AG10803 (cell line): ENCODE data around the gene PRRG1.
A peak's percentile ranks its signal among the peaks of the same experiment; 100 is the strongest.

Source experiments
- DNase-seq: peaks from one replicate; pipeline ENCODE4 v3.0.0; 2010; ENCODE audit warnings: low read depth
- H3K4me3 ChIP-seq: 2 replicates; pipeline ENCODE4 v1.5.1; 2011; ENCODE audit warnings: mild to moderate bottlenecking, low read length, control low read depth
- TF ChIP-seq, protein P1 (sequence below): conservative IDR thresholded peaks from 2 replicates; pipeline ENCODE4 v1.5.1; 2011; ENCODE audit warnings: mild to moderate bottlenecking, low read length, control low read depth, inconsistent platforms

The PRRG1 gene

GRCh38 chrX:37353646-37354045 is 4.5 kb downstream of the PRRG1 start:
- H3K4me3 ChIP-seq: no peak overlapping the region
- no peak for DNase-seq
- TF ChIP-seq, protein P1, sequence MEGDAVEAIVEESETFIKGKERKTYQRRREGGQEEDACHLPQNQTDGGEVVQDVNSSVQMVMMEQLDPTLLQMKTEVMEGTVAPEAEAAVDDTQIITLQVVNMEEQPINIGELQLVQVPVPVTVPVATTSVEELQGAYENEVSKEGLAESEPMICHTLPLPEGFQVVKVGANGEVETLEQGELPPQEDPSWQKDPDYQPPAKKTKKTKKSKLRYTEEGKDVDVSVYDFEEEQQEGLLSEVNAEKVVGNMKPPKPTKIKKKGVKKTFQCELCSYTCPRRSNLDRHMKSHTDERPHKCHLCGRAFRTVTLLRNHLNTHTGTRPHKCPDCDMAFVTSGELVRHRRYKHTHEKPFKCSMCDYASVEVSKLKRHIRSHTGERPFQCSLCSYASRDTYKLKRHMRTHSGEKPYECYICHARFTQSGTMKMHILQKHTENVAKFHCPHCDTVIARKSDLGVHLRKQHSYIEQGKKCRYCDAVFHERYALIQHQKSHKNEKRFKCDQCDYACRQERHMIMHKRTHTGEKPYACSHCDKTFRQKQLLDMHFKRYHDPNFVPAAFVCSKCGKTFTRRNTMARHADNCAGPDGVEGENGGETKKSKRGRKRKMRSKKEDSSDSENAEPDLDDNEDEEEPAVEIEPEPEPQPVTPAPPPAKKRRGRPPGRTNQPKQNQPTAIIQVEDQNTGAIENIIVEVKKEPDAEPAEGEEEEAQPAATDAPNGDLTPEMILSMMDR: no peak

GRCh38 chrX:37357436-37357835 is 8.3 kb downstream of the PRRG1 start:
- no peak for DNase-seq
- no peak overlapping the region for H3K4me3 ChIP-seq
- TF ChIP-seq, protein P1: no peak

- no peak overlapping the region for H3K4me3 ChIP-seq
- TF ChIP-seq, protein P1: no peak
- no peak for DNase-seq
These were observed 12.4 kb downstream of the PRRG1 start for GRCh38 chrX:37361596-37361995.

- no peak overlapping the region for H3K4me3 ChIP-seq
- TF ChIP-seq, protein P1: no peak
- DNase-seq: no peak
These were observed 15.5 kb downstream of the PRRG1 start for GRCh38 chrX:37364666-37365065.

DNA sequence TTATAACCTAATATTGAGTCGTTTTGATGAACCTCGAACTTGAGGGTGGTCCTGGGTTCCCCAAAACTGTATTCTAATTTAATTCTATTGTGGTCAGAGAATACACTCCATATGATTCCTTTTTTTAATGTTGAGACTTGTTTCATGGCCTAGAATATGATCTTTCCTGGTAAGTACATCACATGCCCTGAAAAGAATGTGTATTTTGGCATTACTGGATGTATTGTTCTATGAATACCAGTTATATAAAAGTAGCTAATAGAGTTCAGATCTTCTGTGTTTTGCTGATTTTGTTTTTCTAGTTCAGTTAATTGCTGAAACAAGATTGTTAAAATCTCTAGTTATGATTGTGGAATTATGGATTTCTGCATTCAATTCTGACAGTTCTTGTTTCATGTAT is 18.8 kb downstream of the PRRG1 start:
- no peak for DNase-seq
- TF ChIP-seq, protein P1: no peak
- H3K4me3 ChIP-seq: no peak overlapping the region

GRCh38 chrX:37370499-37371141 is 21.5 kb downstream of the PRRG1 start:
- TF ChIP-seq, protein P1: no peak

DNA sequence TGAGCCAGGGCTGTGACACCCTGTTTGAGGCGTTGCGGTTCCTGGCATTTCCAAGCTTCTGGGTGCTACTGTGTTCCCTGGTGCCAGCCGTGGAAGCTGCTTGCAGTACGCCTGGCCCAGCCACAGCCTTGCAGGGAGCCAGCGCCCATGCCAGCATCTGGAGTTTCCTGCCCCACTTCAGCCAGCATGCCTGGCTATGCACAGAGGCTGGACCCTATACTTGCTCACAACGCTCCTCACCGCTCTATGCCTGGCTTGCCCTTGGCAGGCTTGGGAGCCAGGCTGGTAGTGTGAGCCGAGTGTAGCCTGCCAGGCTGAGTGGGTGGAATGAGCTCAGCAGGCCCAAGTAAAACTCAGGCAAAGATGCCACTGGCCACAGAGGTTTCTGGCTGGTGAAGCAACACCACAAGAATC is 22.4 kb downstream of the PRRG1 start:
- H3K4me3 ChIP-seq: no peak overlapping the region
- DNase-seq: peak; percentile 41
- TF ChIP-seq, protein P1: no peak

More at GRCh38 chrX:37370499-37371141, 21.5 kb downstream of the PRRG1 start:
- no peak overlapping the region for H3K4me3 ChIP-seq
- DNase-seq: no peak
